CD4-positive, alpha-beta T cell treated with Interleukin-4 for 4 hours (primary cell): Measurements from ENCODE around the gene AP2A2.

Source experiments
- DNase-seq: peaks from one replicate; pipeline ENCODE4 v3.0.0-alpha.2; 2020

The AP2A2 gene

DNA sequence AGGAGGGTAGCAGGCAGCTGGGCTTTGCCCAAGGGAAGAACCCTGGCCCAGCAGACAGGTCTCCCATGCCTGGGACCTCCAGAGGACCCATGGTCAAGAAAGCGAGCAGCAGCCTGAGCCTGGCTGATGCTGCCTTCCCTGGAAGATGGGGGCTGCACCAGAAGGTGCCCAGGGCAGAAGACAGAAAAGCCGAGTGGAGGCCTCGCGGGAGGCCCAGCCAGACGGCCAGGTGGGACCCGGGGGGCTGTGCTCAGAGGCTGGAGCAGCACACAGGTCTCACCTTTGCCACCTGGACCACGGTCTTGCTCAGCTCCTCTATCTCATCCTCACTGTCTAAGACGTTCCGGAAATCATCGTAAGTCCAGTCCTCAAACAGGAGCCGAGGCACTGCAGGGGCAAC, 25.9 kb upstream of the AP2A2 start:
- DNase-seq, result no peak

DNA sequence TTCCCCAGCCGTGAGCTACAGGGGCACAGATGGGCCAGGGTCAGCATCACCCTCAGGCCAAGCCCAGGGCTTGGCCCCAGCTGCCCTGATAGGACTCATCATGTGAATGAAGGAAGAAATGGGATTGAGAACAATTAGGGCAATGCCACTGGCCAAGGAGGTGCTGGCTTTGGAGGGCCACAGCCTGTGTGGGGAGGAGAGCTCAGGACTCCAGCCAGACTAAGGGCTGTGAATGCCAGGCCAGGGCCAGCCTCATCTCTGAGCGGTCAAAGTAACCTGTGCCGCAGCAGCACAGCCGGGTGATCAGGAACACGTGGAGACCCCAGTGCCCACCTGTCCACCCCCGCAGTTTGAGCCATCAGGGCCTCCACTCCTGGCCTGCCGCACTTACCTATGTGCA, 25.1 kb upstream of the AP2A2 start:
- DNase-seq, result no peak

DNA sequence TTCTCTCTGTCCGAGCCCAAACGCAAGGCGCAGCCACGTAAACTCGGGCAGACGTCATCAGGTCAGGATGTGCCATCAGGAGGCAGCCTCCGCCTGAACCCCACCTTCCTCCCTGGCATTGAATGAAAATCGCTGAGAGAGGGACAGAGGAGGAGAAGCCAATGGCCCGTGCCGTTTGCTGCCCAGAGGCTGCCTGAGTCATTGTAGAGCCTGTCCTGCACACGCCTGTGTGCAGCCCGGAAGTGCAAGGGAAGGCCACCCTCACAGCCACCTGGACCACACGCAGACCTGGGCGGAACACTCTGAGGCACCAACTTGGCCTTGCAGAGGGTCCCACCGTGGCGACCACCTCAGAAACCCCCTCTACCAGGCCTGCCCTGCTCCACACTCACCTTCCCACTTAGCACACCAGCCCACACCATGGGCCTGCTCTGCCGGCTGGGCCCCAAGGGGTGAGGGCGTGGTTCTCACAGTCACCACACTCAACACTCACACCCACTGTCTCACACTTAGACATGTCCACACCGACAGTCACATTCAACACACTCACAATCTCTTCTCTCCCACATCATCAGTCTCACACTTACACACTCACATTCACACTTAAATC, 24.1 kb upstream of the AP2A2 start:
- DNase-seq, result no peak

DNA sequence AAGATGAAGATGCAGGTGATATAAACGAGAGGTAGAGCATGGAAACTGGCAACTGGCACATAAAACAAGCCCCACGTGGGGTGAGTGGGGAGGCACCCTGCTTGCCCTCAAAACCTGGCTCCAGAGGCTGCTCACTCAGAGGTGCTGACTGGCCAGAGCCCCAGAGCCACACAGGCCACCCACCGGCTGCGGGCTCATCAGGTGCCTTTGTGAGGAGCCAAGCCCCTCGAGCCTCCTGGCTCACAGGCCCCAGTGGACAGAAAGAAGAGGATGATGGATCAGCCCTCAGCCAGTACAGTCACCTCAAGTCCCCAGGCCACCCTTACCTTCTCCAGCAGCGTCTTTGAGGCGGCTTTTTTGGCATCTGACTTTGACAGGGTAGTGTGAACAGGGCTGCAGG, 21.3 kb upstream of the AP2A2 start:
- no peak for DNase-seq

DNA sequence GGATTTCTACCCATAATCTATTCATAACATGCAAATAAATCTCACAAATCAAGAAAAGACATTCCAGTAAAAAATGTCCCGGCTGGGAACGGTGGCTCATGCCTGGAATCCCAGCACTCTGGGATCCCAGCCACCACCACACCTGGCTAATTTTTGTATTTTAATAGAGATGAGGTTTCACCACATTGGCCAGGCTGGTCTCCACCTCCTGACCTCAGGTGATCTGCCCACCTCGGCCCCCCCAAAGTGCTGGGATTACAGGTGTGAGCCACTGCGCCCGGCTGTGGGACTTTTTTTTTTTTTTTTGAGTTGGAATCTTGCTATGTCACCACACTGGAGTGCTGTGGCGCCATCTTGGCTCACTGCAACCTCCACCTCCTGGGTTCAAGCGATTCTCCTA, 19.7 kb upstream of the AP2A2 start:
- DNase-seq, result no peak

DNA sequence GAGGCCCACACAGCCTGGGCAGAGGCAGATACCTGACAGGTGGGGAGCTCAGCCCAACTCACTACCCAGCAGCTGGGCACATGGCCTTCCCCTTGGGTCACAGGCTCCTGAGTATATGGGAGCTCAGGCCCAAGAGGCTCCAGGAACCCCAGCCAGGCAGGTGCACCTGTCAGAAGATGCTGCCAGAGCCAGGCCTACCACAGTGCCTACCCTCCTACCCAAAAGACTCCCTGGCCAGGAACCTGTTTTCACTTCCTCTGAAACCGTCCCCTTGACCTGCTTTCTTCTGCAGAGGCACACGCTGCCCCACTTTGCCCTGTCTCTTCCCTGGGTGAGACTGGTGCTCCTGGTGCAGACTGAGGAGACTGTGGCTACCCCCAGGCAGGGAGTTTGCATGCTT, 18.0 kb upstream of the AP2A2 start:
- DNase-seq, result no peak

DNA sequence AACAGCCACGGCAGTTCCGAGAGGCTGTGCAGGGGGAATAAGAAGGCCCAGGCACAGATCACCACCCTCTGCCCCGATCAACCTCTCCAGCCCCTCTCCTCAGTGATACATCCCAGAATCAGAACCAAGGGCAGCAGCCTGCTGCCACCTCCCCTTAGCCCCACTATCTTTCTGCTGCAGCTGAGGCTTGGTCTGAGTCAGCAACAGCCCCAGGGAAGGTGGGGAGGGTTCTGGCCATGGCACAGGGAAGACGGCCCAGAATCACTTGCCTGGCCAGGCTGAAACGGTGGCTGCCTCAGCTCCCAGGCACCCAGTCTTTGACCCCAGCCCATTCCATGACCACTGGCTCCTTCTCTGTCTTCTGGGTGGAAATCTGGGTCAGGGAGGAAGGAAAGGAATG, 17.4 kb upstream of the AP2A2 start:
- DNase-seq, result no peak

DNA sequence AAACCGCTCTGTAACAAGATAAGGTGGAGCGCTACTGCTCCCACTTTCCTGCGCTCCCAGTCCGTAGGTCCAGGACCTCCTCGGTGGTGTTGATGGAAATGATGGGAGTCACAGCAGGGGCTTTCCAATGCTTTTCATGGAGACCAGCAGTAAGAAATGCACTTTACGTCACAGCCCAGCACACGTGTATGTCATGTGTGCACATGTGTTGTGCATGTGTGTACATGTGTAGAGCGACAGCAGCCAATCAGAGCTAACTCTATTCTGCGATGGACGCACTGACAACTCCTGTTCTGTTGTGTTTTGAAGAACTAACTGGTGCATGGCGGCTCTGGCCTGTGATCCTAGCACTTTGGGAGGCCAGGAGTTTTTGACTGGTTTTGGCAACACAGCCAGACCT, 16.3 kb upstream of the AP2A2 start:
- DNase-seq, result no peak

DNA sequence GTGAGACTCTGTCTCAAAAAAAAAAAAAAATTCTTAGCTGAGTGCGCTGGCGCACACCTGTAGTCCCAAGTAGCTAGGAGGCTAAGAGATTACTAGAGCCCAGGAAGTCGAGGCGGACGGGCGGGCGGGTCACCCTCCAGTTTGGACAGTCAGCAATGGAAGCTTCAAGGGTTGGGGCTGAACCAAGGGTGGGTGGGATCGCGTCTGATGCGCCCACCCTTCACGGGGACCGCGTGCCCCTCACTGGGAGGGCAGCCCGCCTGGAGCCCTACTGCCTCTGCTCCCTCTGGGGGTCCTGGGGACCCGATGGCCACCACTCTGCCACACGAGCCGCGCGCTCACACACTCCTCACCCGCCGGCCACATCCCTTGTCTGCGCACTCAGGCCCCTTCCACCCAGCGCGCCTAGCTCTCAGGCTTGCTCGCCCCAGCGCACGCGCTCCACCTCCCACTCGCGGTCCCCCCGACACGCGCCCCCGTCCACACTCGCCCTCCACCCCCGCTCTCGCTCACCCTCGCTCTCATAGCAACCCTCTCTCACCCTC, 15.6 kb upstream of the AP2A2 start:
- DNase-seq, result no peak

DNA sequence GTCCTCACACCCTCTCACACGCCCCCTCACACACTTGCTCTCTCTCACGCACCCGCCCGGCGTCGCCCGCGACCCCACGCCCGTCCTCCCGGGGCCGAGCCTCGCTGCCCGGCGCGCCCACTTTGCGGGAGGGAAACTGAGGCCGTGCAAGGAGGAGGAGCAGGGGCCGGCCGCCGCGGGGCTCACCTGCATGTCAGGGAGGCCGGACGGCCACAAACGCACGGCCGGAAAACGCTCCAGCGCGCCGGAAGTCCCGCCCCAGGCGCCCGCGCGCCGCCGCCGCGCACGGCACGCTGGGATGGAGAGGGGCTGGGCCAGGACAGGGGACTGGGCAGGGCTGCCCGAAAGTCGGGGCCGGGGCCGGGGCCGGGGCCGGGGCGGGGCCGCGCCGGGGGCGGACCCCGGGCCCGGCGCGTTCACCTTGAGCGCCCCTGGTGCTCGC, 15.1 kb upstream of the AP2A2 start, which contains the start of gene CHID1:
Gene CHID1 (minus strand): TSS at position 222 of the 442 bp plus-strand sequence. CDS start 5,994 bp downstream, outside the sequence.
- peak; percentile 82 for DNase-seq

DNA sequence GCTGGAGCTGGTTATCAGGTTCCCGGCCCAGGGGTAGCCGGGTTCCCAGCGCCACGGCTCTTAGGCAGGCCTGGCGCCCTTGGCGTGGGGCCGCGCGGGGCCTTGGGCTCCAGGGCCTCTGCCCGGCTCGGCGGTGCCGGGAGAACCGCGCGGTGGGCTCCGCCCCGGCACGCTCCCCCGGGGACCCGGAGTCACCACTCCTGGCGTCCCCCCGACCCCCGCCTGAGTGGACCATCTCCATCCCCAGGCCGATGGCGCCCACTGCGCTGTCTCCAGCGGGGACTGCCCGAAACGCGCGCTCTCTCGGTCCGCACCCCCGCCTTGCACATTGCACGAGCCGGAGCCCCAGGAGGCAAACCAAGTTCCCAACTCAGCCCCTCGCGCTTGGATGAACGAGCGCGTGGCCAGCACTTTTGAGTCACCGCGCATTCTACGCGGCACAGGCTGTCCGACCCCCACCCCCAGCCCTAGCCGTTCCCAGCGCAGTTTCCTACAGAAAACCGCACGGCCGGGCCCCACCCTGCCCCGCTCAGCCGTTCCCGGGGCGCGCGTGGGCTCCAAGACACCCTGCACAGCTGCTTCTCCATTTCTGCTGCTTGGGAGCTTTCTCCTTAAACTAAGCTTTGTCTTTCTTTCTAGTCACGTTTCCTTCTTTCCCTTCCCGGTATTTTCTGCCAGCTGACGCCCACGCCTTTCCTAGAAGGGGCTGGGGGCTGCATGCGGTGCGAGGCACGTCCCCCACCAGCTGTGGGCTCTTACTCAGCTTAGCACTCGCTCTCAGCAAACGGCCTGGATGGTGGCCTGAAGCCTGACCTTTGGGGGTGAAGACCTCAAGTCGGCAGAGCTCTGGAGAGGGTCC, 14.4 kb upstream of the AP2A2 start:
- DNase-seq, result peak; percentile 8

DNA sequence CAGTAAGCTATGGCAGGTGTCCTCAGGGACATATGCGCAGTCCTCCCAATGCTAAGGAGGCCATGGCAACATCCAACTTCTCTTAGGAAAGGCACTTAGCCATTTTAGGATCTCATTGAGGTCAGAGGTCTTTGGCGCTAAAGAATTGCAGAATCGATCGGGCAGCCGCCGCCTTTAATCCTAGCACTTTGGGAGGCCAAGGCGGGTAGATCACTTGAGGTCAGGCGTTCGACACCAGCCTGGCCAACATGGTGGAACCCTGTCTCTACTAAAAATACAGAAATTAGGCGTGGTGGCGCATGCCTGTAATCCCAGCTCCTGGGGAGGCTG, 13.8 kb upstream of the AP2A2 start:
- no peak for DNase-seq

DNA sequence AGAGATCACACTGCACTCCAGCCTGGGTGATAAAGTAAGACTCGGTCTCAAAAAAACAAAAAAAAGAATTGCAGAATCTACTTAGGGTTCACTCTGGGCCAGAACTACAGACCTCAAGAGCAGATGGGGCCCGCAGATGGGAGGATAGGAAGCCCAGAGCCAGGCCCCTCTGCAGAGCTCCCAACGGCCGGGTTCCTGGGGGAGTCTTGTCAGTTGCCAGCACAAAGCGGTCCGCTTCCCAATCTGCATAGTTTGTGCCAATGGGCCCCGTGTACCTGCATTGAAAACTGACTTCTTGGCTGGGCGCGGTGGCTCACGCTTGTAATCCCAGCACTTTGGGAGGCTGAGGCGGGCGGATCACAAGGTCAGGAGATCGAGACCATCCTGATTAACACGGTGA, 13.4 kb upstream of the AP2A2 start:
- DNase-seq, result no peak

DNA sequence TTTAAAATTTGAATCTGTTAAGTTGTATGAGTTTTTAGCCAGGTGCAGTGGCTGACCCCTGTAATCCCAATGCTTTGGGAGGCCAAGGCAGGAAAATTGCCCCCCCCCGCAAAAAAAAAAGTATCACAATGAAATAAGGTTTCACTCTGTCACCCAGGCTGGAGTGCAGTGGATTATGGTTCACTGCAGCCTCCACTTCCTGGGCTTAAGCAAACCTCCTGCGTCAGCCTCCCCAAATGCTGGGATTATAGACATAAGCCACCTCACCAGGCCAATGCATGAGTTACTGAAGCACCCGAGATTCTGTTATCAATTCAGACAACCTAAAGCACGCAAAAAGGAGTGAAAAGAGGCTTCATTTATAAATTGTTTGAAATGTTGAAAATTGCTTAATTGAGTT, 12.6 kb upstream of the AP2A2 start:
- no peak for DNase-seq

DNA sequence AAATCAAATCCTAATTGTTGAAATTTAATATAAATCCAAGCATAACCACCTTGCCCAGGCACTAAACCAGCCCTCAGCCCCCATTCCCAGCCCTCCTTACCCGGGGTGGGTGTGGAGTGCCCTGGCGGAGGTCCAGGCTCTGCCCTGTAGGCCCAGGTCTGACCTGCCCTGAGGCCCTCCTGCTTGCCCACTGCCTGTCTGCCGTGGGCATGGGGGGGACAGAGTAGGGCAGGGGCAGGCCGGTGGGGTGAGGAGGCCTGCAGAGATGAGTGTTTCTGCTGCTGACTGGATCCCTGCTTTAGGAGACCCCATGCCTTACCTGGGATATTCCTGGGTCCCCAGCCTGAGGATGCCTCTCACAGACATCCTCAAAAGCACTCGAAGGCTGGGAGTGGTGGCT, 11.5 kb upstream of the AP2A2 start:
- DNase-seq, result no peak

DNA sequence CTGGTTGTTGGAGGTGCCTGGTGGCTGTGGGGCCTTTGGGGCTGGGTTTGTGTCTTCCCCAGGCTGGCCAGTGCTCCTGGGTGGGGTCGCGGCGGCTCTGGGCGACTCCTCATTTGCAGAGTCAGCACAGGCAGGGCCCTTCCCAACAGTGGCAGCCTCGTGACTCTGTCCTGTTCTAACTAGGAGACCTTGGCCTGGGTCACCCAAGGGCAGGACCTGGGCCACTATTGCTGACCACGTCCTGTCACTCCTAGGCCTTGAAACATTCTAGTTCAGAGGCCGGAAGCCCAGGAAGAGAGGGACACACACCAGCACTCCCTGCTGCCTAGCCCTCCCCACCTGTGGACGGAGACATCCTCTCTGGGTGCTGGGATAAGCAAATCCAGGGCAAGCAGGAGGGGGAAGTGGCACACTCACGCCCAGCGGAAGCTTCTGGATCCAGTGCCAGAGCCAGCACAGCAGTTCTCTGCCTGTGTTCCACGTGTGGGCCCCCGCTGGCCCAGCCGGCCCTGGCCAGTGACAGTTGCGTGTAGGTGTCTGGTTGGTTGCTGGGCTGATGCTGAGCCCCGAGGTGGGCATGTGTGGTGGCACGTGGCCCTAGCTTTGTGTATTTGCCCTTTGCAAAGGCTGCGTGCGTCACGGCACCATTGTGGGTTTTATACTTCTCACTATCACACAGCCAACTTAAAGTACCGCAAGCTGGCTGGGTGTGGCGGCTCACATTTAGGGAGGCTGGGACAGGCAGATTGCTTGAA, 10.7 kb upstream of the AP2A2 start:
- DNase-seq, result no peak

DNA sequence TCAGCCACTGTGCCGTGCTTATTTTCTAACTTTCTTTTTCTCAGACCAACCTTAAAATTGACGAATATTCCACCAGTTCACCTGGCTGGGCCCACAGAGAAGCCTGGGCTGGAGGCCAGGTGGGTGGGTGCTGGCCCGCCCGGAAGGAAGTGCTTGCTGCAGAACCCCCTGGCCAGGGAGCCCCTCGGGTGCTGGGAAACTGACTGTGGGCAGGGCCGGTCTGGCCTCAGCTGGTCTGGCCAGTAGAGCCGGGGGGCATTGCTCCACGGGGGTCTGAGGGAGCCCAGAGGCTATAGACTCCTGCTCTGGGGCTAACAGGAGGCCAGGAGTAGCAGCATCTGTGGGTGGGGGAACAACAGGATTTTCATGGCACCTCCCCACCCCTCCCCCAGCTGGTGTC, 8.2 kb upstream of the AP2A2 start:
- DNase-seq, result no peak

DNA sequence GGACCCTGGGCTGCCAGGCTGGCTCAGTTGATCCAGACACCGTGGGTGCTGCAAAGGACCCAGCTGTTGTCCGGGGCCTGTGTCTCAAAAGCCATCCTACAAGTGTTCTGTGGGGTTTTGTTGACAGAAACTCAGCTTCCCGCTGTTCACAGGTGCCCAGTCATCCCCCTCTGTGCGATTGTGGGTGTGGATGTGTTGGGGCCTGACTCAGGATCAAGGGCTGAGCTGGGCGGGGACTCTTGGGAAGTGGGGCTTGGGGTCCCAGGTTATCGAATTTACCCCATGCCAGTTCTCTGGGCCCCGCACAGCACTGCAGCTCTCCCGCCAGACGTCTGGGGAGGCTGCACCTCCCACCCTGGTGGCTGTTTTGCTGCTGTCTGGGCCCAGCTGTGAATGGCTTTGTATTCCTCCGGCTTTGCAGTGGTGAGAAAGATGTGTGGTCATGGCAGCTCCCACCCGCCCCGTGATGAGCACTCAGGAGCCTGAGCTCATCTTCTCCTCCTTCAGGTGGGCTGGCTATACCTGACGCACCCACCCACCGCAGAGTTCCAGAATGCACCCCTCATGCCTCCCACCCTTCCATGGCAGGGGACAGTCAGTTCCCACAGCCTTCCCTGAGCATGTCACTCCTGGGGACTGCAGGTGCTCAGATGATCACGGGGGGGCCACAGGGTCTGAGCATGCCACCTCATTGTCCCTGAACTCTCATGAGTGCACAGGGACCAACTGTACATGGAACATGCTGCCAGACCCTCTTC, 3.6 kb upstream of the AP2A2 start:
- no peak for DNase-seq

DNA sequence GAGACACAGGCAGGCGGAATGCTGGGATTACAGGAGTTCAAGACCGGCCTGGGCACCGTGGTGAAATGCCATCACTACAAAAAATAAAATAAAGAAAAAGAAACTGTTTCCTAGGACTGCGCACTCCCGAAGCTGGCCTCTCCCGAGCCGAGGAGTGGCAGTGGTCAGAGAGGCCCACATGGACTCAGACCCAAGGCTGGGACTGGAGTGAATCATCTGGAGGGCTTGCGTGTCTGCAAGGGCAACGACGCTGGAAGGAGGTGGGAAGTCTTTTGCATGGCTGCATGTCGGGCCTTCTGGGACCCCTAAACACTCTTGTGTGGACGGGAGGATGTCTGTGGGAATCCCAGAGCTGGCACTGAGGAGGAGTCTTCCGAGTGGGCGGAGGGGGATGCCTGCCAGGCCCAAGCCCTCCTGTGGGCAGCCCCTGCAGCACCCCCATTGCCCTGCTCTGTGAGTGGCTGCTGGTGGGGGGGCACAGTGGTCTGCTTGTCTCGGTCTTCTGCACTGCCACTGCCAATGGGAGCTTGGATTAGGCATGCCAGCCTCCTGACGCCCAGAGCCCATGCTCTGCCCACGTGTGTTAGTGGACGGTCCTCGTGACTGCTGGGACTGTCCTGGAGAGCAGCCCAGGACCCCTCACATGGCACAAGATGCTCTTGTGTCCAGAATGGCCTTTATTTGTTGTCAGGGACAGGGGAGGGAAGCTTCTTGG, 1.8 kb upstream of the AP2A2 start:
- DNase-seq, result no peak

DNA sequence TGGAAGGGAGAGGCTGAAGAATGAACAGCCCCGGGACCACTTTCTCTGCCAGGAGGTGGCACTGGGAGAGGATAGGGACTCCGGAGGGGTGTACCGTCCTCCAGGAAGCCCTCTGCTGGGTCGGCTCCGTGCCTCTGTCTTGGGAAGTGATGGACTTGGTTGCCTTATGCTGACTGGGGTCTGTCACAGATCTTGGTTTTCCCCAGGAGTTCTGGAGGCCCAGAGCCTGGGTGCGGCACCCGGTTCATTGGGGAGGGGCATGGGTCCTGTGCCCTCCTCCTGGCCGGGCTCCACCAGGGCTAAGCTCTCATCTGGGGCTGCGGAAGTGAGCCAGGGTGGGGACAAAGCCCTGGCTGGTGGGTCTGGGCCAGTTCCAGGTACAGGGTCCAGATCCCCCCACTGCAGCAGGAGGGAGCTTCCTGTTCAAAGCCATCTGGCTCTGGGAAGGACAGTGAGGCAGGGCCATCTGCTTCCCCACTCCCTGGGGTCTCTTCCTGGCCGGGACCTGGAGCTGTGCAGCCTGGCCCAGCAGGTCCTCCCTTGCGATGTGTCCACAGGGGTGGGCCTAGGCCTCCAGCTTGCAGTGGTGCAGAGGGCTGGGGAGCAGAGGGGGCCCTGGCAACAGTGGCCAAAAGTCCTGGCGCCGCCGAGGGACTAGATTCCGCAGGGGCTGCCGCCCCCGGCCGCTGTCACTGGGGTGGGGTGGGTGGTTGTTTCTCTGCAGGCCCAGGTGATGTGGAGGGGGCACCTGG, 1.1 kb upstream of the AP2A2 start:
- DNase-seq, result no peak

DNA sequence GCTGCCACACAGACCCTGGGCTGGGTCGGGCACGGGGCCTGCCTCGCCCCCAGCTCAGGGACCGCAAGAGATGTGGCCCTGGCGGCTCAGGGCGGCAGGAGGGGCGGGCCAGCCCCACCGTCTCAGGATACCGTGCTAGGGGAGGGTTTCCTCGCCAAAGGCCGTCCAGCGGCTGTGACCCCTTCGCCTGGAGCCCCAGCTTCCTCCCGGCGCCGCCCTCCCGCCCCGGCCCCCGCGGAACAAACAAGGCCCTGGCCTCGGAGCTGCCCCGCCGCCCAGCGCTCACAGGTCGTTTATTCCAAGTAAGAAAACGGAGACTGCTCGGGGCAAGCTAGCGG, 543 bp upstream of the AP2A2 start:
- no peak for DNase-seq
